ENCODE data around the gene DBNDD2. TPM values are rescaled to one million over a fixed set of nuclear protein-coding genes. Genes with fewer than 3 reads are reported as not detected.

DBNDD2 gene
- total RNA-seq, 4 donors from 2014 or later: 74.5 to 122 (median 84.9) TPM

DNA sequence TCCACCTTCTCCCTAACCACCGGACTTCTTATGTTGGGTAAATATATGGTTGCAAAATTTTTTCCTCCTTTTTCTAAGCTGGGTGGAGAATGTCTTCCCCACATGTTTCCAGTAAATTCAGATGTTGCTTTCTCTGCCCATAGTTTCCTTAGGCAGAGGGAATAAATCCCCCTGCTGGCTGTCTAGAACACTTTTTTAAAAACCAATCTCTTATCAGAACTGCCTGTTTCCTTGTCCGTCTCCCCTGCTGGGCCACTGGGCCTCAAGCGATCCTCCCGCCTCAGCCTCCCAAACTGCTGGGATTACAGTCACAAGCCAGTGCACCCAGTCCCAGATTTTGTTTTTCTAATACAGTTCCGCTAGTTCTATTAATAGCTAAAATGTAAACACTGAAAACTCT is 51.5 kb downstream of the DBNDD2 start:
- intact Hi-C loops (cut with DNase I; ENCODE audit: low total_unique reads) (no loop called here), in situ Hi-C loops (cut with MboI; ENCODE audit: low pct_ligation_motif_present in 1 of 4, low pct_unique_long_range_greater_than_20kb in 1 of 4, low sequenced_read_pairs in 3 of 4) (loop anchor here in 1 of 4 donors (25.0 kb wide), 1 partner anchor 303 kb away; no protein-coding TSS in a partner anchor)
- Histone ChIP-seq H3K27me3 (no peaks in the 10 kb centered on the region), H3K36me3 (no peaks in the 10 kb centered on the region), H3K4me1 (peaks cover 0 to 3% (median 0%) of the 10 kb centered on the region in 4 donors), H3K4me3 (no peak overlapping the region), H3K9me3 (no peaks in the 10 kb centered on the region), H3K27ac (no peak overlapping the region)
- TF ChIP-seq CTCF (IDR thresholded peaks at IDR 0.05) (peak in 1 of 5 experiments; percentile 14), POLR2AphosphoS5 (IDR thresholded peaks at IDR 0.05) (no peak)
- WGBS, 2 donors (ENCODE audit: low coverage in 1 of 2): 65 to 73% methylated on average over 4 to 5 of the region's 5 CpGs
- DNase-seq: no peak

Small RNA genes within 50 kb of the gene (small RNA-seq; reads per million reads assigned to genes)
- gene MIR6812: 0 to 0.12 (median 0) reads per million in 4 donors

Other genes with a start within 250 kb of the DBNDD2 start
- 100 to 1,000 TPM in 3 of 4 donors, not detected in 1; 197 to 285 (median 250) TPM for gene PI3, start 233.4 kb upstream of the DBNDD2 start, total RNA-seq
- under 1 TPM in 1 of 4 donors, not detected in 3; 0.27 TPM for gene SEMG1, start 201.3 kb upstream of the DBNDD2 start, total RNA-seq
- not detected for gene SEMG2, start 186.9 kb upstream of the DBNDD2 start, total RNA-seq
- gene SLPI, start 153.7 kb upstream of the DBNDD2 start, total RNA-seq: 10 to 100 TPM; 16.1 to 90.3 (median 48.2) TPM
- not detected for gene RBPJL, start 101.4 kb upstream of the DBNDD2 start, total RNA-seq
- not detected for gene MATN4, start 100.0 kb upstream of the DBNDD2 start, total RNA-seq
- gene SDC4, start 59.9 kb upstream of the DBNDD2 start, total RNA-seq: 100 to 1,000 TPM in 2 of 4 donors, 10 to 100 TPM in 2; 60.7 to 140 (median 94.3) TPM
- gene SYS1, start 45.1 kb upstream of the DBNDD2 start, total RNA-seq: 10 to 100 TPM in 3 of 4 donors, 1 to 10 TPM in 1; 5.6 to 64.7 (median 38.4) TPM
- gene TP53TG5, start 30.0 kb upstream of the DBNDD2 start, total RNA-seq: under 1 TPM in 1 of 4 donors, not detected in 3; 0.14 TPM
- 100 to 1,000 TPM in 2 of 4 donors, 10 to 100 TPM in 2; 88.3 to 321 (median 108) TPM for gene PIGT, start 7.9 kb downstream of the DBNDD2 start, total RNA-seq
- 100 to 1,000 TPM in 1 of 4 donors, 10 to 100 TPM in 3; 11.0 to 325 (median 38.8) TPM for gene WFDC2, start 61.5 kb downstream of the DBNDD2 start, total RNA-seq
- not detected for gene SPINT3, start 107.3 kb downstream of the DBNDD2 start, total RNA-seq
- gene WFDC6, start 131.2 kb downstream of the DBNDD2 start, total RNA-seq: not detected
- not detected for gene EPPIN, start 139.1 kb downstream of the DBNDD2 start, total RNA-seq
- gene WFDC8, start 171.0 kb downstream of the DBNDD2 start, total RNA-seq: not detected
- not detected for gene WFDC10A, start 221.4 kb downstream of the DBNDD2 start, total RNA-seq
- not detected for gene WFDC9, start 223.0 kb downstream of the DBNDD2 start, total RNA-seq